Measurements from ENCODE around the gene NTNG2.

DNA sequence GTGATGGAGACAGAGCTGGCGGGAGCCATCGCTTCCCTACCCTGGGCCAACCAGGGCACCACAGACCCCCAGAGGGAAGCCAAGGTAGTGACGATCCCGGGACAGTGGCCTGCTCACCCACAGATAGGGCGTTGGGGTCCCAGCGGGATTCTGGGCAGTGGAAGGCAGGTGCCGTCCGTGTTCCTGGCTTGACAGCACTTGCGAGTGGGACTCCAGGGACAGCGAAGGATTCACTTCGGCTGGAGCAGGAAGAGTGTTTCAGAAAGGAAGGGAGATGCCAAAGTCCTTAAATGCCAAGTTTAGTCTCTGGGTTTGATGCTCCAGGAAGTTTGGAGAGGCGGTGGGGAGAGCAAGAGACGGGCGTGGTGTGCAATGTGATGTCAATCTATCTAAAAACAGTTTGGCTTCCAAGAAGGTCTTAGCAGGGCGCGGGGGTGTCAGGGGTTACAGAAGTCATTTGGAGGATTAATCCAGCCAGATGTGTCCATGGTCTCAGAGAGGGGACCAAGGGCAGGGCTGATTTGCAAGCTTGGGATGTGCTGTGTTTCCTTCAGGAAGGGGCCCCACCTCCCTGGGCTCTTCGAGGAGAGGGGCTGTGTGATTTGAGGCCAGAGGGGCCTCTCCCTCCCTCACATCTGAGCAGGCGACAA lies 74.9 kb downstream of the NTNG2 start:
- TF ChIP-seq, protein P1, sequence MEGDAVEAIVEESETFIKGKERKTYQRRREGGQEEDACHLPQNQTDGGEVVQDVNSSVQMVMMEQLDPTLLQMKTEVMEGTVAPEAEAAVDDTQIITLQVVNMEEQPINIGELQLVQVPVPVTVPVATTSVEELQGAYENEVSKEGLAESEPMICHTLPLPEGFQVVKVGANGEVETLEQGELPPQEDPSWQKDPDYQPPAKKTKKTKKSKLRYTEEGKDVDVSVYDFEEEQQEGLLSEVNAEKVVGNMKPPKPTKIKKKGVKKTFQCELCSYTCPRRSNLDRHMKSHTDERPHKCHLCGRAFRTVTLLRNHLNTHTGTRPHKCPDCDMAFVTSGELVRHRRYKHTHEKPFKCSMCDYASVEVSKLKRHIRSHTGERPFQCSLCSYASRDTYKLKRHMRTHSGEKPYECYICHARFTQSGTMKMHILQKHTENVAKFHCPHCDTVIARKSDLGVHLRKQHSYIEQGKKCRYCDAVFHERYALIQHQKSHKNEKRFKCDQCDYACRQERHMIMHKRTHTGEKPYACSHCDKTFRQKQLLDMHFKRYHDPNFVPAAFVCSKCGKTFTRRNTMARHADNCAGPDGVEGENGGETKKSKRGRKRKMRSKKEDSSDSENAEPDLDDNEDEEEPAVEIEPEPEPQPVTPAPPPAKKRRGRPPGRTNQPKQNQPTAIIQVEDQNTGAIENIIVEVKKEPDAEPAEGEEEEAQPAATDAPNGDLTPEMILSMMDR (IDR thresholded peaks at IDR 0.05; ENCODE audit: insufficient read depth, low read length, poor library complexity, severe bottlenecking) = peak; percentile 38
- no peak for TF ChIP-seq EZH2phosphoT487 (conservative IDR thresholded peaks at IDR 0.05; ENCODE audit: low read length)

Measured in SU-DHL-6 (cell line).